ENCODE results near the gene PDS5A. TPM values are rescaled to one million over a fixed set of nuclear protein-coding genes. Genes with fewer than 3 reads are reported as not detected.

PDS5A gene
- total RNA-seq, 1 experiment from 2014 or later: 98.3 TPM

DNA sequence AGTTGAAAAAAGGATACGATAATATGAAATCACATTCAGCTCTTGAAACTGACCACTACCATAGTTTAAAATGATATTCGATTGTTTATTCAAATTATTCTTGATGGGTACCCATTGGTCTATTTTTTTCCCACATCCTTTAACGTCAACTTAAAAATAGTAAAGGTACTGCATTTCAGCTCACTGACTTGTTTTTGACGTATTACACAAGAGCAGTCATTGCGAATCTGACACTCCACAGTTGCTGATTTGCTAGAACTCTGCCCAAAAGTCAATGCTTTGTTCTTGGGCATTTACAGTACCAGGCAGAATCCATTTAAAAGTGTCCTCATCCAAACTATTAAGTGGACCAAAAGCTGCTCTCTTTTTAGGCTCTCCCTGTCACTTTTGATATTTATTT lies 1.2 kb upstream of the PDS5A start:
- Histone ChIP-seq H3K4me1 (ENCODE audit: control insufficient read depth in 1 of 2, insufficient read depth in 2 of 2, low read length in 2 of 2) (peaks cover 8 to 15% of the 10 kb centered on the region in 2 experiments), H2AFZ (ENCODE audit: low read depth, low read length, poor library complexity, severe bottlenecking) (no peak overlapping the region), H3K36me3 (ENCODE audit: control insufficient read depth in 1 of 2, insufficient read depth in 2 of 2, low read length in 2 of 2) (peaks cover 6 to 21% of the 10 kb centered on the region in 2 experiments; a peak in 3 of 4 replicates), H3K4me2 (ENCODE audit: low read length) (no peak overlapping the region), H3K9me3 (ENCODE audit: control insufficient read depth in 1 of 2, insufficient read depth in 1 of 2, low read depth in 1 of 2, low read length in 2 of 2) (no peaks in the 10 kb centered on the region), H3K9me2 (ENCODE audit: insufficient read depth) (no peaks in the 10 kb centered on the region), H3K27me3 (ENCODE audit: insufficient read depth, low read length) (no peaks in the 10 kb centered on the region), H3K9ac (ENCODE audit: low read length) (no peak overlapping the region), H3K4me3 (replicated peaks in 1 of 2; ENCODE audit: low read depth in 1 of 2, low read length in 2 of 2) (no peak overlapping the region), H4K20me1 (ENCODE audit: insufficient read depth) (peaks cover 11% of the 10 kb centered on the region; the same call in 1 of the 2 replicates), H3K79me2 (ENCODE audit: insufficient read depth, low read length) (peaks cover 34% of the 10 kb centered on the region), H3K27ac (ENCODE audit: low read depth, low read length) (no peak overlapping the region)
- intact Hi-C loops (cut with micrococcal nuclease): loop anchor here (5.0 kb wide), 2 partner anchors 328 to 342 kb away; partner anchors contain the start of gene SMIM14
- CTCF ChIA-PET: interaction anchor here (1.4 kb wide), 1 partner anchor 510 kb away, joined by 3 read pairs; no protein-coding TSS in a partner anchor
- no peak for TF ChIP-seq SIN3A (IDR thresholded peaks at IDR 0.05; ENCODE audit: low read depth)
- no peak for TF ChIP-seq CEBPB (IDR thresholded peaks at IDR 0.05; ENCODE audit: low read depth)
- TF ChIP-seq EGR1 (IDR thresholded peaks at IDR 0.05; ENCODE audit: low read depth): no peak
- TF ChIP-seq EZH2phosphoT487 (IDR thresholded peaks at IDR 0.05; ENCODE audit: borderline replicate concordance): no peak
- TF ChIP-seq SP1 (IDR thresholded peaks at IDR 0.05; ENCODE audit: low read depth): no peak
- TF ChIP-seq RAD21 (IDR thresholded peaks at IDR 0.05; ENCODE audit: low read depth): no peak
- TF ChIP-seq, protein P1, sequence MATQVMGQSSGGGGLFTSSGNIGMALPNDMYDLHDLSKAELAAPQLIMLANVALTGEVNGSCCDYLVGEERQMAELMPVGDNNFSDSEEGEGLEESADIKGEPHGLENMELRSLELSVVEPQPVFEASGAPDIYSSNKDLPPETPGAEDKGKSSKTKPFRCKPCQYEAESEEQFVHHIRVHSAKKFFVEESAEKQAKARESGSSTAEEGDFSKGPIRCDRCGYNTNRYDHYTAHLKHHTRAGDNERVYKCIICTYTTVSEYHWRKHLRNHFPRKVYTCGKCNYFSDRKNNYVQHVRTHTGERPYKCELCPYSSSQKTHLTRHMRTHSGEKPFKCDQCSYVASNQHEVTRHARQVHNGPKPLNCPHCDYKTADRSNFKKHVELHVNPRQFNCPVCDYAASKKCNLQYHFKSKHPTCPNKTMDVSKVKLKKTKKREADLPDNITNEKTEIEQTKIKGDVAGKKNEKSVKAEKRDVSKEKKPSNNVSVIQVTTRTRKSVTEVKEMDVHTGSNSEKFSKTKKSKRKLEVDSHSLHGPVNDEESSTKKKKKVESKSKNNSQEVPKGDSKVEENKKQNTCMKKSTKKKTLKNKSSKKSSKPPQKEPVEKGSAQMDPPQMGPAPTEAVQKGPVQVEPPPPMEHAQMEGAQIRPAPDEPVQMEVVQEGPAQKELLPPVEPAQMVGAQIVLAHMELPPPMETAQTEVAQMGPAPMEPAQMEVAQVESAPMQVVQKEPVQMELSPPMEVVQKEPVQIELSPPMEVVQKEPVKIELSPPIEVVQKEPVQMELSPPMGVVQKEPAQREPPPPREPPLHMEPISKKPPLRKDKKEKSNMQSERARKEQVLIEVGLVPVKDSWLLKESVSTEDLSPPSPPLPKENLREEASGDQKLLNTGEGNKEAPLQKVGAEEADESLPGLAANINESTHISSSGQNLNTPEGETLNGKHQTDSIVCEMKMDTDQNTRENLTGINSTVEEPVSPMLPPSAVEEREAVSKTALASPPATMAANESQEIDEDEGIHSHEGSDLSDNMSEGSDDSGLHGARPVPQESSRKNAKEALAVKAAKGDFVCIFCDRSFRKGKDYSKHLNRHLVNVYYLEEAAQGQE (IDR thresholded peaks at IDR 0.05; ENCODE audit: low read depth): no peak
- TF ChIP-seq POLR2A (IDR thresholded peaks at IDR 0.05; ENCODE audit: borderline replicate concordance, extremely low read depth, insufficient read depth, insufficient read length): no peak
- TF ChIP-seq YY1 (IDR thresholded peaks at IDR 0.05; ENCODE audit: extremely low read depth, insufficient replicate concordance, low read depth, low read length): no peak
- no TSS peak for BruUV-seq (replicated peaks)
- RAD21 ChIA-PET (ENCODE audit: low non-redundant PET in 1 of 2, low total read pairs in 2 of 2, uncharacterized antibody in 2 of 2, unreplicated experiment in 2 of 2): no interaction called here
- no peak for DNase-seq (ENCODE audit: low read depth, low spot score)
- POLR2A ChIA-PET: no interaction called here
- ATAC-seq: no peak

All from HCT116 (cell line).